GM19025 (cell line): ENCODE results near the gene RNU5B-1.

Experiments used
- ATAC-seq: cut with Tn5 transposase; IDR thresholded peaks from one replicate; pipeline ENCODE4 v1.9.1; 2021; ENCODE audit warnings: mild to moderate bottlenecking, low read depth, moderate library complexity; ENCODE audit not compliant: unreplicated experiment

RNU5B-1 gene

GRCh38 chr15:65326117-65326526 lies 21.6 kb downstream of the RNU5B-1 start:
- no peak for ATAC-seq

- ATAC-seq, result no peak
Observed at GRCh38 chr15:65326818-65327217, 22.3 kb downstream of the RNU5B-1 start.

GRCh38 chr15:65327651-65328393 lies 23.3 kb downstream of the RNU5B-1 start:
- no peak for ATAC-seq

- no peak for ATAC-seq
Observed at GRCh38 chr15:65328506-65329287, 24.2 kb downstream of the RNU5B-1 start.

- ATAC-seq, result no peak
Observed at GRCh38 chr15:65329288-65329983, 25.0 kb downstream of the RNU5B-1 start.

- ATAC-seq, result no peak
Observed at GRCh38 chr15:65329984-65330735, 25.7 kb downstream of the RNU5B-1 start.

- ATAC-seq, result no peak
Observed at GRCh38 chr15:65330934-65331645, 26.6 kb downstream of the RNU5B-1 start.

GRCh38 chr15:65331811-65332210 lies 27.3 kb downstream of the RNU5B-1 start:
- no peak for ATAC-seq

GRCh38 chr15:65332391-65333147 lies 28.1 kb downstream of the RNU5B-1 start:
- ATAC-seq, result no peak

- ATAC-seq, result no peak
Observed at GRCh38 chr15:65333148-65333820, 28.8 kb downstream of the RNU5B-1 start.

- no peak for ATAC-seq
Observed at GRCh38 chr15:65333856-65334255, 29.4 kb downstream of the RNU5B-1 start.

GRCh38 chr15:65334586-65335231 lies 30.2 kb downstream of the RNU5B-1 start:
- no peak for ATAC-seq

GRCh38 chr15:65335278-65336055 lies 31.0 kb downstream of the RNU5B-1 start:
- ATAC-seq, result no peak

GRCh38 chr15:65336493-65337435 lies 32.3 kb downstream of the RNU5B-1 start:
- no peak for ATAC-seq

GRCh38 chr15:65337436-65338070 lies 33.1 kb downstream of the RNU5B-1 start:
- ATAC-seq, result no peak

GRCh38 chr15:65338366-65338765 lies 33.9 kb downstream of the RNU5B-1 start:
- ATAC-seq, result no peak
